Suprapubic skin (tissue), 3 donors: ENCODE data around the gene FRAS1.

Source experiments
- CTCF ChIP-seq, 2 donors: fragments of 200-600 bp in 1 of 2; fragments of 450-650 bp in 1 of 2; sonication (generic) in 1 of 2; IDR thresholded peaks; one replicate each; pipeline ENCODE4 v1.5.1; 2016 to 2019; ENCODE audit warnings: antibody characterized with exemption in 2 of 2, mild to moderate bottlenecking in 1 of 2, moderate library complexity in 1 of 2
- EP300 ChIP-seq: sonication (generic); formaldehyde crosslinking; IDR thresholded peaks from one replicate; pipeline ENCODE4 v1.6.1; 2017; ENCODE audit warnings: antibody characterized with exemption

- no peak for TF ChIP-seq CTCF (IDR thresholded peaks at IDR 0.05)
- TF ChIP-seq EP300 = no peak
These were observed 184.9 kb downstream of the FRAS1 start for GRCh38 chr4:78242071-78242470.
